GM19023 (cell line): ENCODE data around the gene CHTOP.
"Not testable (repeated sequence)": the region's sequence is repeated elsewhere in the genome, so short reads cannot be mapped to it uniquely, and the experiment has no call there.

Experiments
- ATAC-seq: cut with Tn5 transposase; IDR thresholded peaks from one replicate; pipeline ENCODE4 v1.9.1; 2021; ENCODE audit warnings: mild to moderate bottlenecking, moderate library complexity; ENCODE audit not compliant: unreplicated experiment

CHTOP gene

GRCh38 chr1:153659175-153659534 is 25.3 kb downstream of the CHTOP start:
- no peak for ATAC-seq

DNA sequence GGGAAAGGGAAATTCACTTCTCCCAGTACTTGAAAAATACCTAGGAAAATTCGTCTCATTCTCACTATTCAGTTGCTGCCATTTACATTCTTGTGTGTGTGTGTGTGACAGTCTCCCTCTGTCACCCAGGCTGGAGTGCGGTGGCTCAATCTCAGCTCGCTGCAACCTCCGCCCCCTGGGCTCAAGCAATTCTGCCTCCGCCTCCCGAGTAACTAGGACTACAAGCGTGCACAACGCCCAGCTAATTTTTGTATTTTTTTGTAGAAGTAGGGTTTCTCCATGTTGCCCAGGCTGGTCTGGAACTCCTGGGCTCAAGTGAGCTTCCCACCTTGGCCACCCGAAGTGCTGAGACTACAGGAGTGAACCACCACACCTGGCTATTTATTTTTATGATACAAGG is 25.8 kb downstream of the CHTOP start:
- ATAC-seq, result no peak

- ATAC-seq, result no peak
Measured at GRCh38 chr1:153661111-153661708, 27.3 kb downstream of the CHTOP start.

GRCh38 chr1:153662269-153662668 is 28.4 kb downstream of the CHTOP start:
- ATAC-seq, result no peak

- ATAC-seq, result no peak
Measured at GRCh38 chr1:153663211-153663610, 29.3 kb downstream of the CHTOP start.

DNA sequence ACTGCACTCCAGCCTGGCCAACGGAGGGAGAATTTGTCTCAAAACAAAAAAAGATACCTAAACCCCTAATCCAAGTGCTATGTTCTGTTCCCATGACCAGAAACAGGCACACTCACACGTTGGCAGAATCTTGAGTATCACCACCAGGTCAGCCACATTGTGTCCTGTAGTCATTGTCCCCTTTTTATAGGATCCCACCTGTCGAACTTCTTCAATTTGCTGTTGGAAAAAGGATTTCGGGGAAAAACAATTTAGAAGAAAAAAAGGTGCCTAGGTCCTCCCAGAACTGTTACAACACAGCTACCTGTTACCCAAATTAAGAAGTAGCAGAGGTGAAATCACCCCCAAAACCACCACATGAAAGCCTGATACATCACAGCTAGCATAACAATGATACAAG is 33.6 kb downstream of the CHTOP start:
- ATAC-seq, result no peak

DNA sequence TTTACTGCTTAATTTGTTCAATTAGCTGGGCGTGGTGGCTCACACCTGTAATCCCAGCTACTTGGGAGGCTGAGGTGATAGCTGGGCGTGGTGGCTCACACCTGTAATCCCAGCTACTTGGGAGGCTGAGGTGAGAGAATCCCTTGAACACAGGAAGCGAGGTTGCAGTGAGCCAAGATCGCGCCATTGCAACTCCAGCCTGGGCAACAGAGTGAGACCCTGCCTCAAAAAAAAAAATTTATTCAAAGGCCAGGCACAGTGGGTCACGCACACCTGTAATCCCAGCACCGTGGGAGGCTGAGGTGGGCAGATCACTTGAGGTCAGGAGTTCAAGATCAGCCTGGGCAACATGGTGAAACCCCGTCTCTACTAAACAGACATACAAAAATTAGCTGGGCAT is 34.8 kb downstream of the CHTOP start:
- ATAC-seq, result not testable (repeated sequence)

DNA sequence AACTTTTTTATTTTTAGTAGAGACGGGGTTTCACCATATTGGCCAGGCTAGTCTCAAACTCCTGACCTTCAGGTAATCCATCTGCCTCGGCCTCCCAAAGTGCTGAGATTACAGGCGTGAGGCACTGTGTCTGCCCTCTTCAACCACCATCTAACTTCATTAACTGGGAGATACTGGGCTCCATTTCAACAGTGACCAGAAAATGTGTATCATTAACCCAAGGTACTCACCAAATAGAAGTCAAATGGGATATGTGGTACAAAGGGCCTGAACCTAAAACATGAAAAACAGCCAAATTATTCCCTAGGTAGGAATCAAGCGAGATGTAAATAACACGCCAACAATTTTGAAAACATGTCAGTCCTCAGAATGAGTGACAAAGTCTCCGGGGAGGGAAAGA is 35.7 kb downstream of the CHTOP start:
- ATAC-seq, result no peak

GRCh38 chr1:153670257-153670858 is 36.5 kb downstream of the CHTOP start:
- no peak for ATAC-seq

DNA sequence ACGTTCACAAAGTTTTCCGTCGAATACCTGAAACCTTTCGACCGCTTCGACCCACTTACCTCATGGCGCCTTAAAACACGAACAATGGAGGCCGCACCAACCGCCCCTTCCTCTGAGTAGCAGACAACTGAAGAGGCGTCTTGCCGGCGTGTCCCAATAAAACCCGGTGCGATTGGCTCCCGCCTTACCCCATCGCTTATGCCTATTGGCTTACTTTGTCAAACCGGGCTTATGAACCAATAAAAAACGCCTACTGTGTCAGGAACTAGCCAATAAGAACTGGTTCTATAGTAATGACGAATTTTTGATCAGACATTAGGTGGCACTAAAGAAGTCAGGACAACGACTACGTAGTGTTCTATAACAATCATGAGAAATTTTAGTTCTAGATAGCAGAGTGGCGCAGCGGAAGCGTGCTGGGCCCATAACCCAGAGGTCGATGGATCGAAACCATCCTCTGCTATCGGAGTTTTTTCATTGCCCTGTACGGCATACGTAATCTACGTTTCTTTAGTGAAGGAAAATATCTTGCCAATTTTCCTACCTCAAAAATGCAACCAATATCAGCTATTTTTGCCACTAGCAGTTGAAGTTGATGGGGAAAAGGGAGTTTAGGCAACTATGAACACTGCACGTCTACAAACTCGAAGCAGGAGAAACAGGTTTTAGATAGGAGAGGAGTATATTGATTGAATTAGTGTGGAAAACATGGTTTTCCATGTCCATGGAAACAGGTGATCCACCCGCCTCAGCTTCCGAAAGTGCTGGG is 37.2 kb downstream of the CHTOP start, which contains the start of gene ILF2:
TSS of gene ILF2 (minus strand) at position 135 of the 769 bp plus-strand sequence. CDS start at position 64, 71 bp downstream.
- peak; percentile 86 for ATAC-seq

DNA sequence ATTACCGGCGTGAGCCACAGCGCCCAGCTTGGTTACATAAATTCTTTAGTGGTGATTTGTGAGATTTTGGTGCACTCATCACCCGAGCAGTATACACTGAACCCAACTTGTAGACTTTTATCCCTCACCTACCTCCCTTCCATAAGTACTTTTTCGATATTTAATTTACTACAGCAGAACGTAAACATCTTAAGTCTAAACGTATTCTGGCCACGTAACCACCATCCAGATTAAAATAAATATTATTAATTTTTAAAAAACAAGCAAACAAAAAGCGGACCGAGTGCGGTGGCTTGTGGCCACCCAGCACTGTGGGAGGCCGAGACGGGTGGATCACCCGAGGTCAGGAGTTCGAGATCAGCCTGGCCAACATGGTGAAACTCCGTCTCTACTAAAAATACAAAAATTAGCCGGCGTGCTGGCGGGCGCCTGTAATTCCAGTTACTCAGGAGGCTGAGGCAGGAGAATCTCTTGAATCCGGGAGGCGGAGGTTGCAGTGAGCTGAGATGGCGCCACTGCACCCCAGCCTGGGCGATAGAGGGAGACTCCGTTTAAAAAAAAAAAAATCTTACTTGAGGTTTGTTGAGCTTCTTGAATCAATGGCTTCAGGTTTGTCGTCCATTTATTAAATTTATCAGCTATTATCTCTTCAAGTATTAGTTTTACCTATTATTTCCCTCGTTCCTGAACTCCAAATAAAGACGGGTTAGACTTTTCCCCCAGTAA is 37.9 kb downstream of the CHTOP start:
- ATAC-seq, result peak; percentile 15

DNA sequence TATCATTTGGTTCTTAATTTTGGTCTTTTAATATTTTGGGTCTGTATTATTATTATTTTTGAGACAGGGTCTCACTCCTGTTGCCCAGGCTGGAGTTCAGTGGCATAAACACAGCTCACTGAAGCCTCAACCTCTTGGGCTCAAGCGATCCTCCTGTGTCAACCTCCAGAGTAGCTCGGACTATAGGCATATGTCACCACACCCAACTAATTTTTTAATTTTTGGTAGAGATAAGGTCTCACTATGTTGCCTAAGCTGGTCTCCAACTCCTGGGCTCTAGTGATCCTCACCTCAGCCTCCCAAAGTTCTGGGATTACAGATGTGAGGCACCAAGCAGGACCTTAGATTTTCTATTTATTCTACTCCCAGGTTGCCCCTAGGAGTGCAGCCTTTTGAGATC is 39.6 kb downstream of the CHTOP start:
- no peak for ATAC-seq

GRCh38 chr1:153677718-153678518 is 44.1 kb downstream of the CHTOP start:
- no peak for ATAC-seq

GRCh38 chr1:153678519-153679336 is 44.9 kb downstream of the CHTOP start, which contains the start of gene NPR1:
Gene NPR1, plus strand, starts transcription at chr1:153678688. Its CDS starts 421 bp downstream, at chr1:153679109.
- ATAC-seq, result no peak

- ATAC-seq, result no peak
Measured at GRCh38 chr1:153679337-153680119, 45.7 kb downstream of the CHTOP start.

- ATAC-seq, result no peak
Measured at GRCh38 chr1:153680120-153680403, 46.2 kb downstream of the CHTOP start.

DNA sequence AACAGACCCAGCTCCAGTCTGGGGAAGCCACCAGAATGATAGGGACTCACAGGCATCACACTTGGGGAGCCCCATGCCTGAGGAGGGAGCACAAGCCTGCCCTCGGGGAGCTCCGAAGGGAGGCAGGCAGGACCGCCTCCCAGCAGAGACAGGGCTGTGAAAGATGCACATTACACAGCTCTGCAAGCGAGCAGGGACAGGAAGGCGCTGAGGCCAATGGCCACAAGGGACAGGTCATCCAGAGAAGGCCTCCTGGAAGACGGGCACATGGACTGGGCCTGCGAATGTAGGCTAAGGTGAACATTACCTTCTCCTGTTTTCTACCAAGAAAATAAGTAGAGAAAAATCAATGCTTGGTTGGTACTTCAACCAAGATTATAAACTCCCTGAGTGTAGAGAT is 48.9 kb downstream of the CHTOP start:
- ATAC-seq, result no peak

- no peak for ATAC-seq
Measured at GRCh38 chr1:153683854-153684253, 50.0 kb downstream of the CHTOP start.

GRCh38 chr1:153684892-153685291 is 51.0 kb downstream of the CHTOP start:
- ATAC-seq, result no peak
